GM19351 (cell line): ENCODE measurements around the gene FKBP1A.

Experiments used
- ATAC-seq: cut with Tn5 transposase; IDR thresholded peaks from one replicate; pipeline ENCODE4 v1.9.1; 2021; ENCODE audit warnings: mild to moderate bottlenecking, moderate library complexity; ENCODE audit not compliant: unreplicated experiment

Gene FKBP1A

GRCh38 chr20:1388741-1389483 lies 3.9 kb downstream of the FKBP1A start:
- ATAC-seq = no peak

DNA sequence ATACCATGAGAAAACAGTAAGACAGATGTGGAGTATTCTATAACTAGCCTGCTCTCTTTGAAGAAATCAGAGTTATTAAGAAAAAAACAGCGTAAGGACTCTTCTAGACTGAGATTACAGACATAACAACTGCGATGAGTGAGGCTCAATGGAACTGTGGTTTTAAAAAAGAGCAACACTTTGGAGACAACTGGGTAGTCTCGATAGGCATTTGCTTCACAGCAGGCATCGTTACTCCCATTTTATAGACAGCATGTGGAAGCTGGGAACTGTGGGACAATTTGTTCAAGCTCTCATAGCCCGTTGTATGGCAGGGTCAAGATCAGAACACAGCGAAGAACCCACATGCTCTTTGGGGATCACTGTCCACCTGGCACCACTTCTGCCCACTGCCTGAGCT lies 4.6 kb downstream of the FKBP1A start:
- ATAC-seq = no peak

DNA sequence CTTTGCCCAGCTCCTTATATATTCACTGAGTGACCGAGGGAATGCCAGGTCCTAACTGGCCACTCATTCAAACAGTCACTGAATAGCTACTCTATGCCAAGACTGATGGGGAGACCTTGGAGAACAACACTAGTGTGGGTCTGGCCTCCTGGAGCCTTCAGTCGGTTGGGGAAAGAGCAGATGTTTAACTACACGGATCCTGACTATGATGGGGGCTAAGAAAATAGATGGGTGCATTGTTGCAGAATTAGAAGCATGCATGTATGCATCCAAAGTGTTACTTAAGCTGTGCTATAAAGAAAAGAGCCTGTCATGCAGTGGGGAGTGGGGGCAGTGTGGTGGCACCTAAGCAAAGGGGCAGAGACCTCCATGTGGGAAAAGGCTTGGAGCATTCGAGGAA lies 6.5 kb downstream of the FKBP1A start:
- ATAC-seq = no peak

DNA sequence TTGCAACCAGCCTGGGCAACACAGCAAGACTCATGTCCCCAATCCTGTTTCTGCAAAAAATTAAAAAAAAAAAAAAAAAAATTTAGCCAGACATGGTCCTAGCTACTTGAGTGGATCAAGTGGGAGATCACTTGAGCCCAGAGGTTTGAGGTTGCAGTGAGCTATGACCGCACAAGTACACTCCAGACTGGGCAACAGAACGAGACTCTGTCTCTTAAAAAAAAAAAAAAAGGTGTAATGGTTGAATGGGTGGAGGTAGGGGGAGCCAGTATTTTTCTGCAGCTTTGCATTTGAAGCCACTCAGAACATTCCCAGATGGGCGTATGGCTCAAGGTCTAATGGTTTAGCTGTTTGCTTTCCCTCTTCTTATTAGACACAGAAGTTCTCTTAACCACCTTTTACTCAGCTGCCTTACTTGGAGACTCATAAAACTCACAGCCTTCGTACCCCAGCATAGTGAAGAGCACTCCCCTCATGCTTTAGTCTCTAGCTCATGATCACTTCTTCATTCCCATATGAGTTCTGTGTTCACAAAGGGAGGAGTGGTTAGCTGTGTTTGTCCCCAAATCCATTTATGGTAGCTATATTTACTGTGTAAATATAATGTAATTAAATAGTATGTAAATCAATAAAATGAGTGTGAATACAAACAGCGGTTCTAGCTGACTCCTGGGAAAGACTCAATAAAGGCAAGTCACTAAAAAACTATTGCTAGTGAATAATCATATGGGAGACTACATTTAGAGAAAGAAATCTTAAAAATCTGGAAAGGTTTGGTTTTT lies 9.0 kb downstream of the FKBP1A start:
- ATAC-seq = no peak

DNA sequence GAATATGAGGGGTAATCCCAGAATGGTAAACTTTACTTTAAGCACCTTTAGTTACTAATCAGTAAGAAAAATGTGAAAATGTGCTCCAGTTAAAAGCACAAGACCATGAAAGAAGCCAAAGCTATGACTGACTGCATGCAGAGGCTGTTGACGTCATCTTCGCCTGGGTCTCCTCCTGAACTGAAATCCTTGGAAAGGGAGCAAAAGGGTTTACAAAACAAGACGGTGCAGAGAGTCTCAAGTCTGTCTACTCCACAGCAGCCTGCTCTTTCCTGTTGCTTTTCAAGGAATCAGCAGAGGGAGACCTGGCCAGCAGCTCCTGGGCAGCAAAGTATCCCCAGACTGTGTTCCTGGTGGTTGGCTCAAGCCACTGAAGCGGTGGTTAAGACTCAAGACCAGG lies 10.2 kb downstream of the FKBP1A start:
- ATAC-seq = no peak

DNA sequence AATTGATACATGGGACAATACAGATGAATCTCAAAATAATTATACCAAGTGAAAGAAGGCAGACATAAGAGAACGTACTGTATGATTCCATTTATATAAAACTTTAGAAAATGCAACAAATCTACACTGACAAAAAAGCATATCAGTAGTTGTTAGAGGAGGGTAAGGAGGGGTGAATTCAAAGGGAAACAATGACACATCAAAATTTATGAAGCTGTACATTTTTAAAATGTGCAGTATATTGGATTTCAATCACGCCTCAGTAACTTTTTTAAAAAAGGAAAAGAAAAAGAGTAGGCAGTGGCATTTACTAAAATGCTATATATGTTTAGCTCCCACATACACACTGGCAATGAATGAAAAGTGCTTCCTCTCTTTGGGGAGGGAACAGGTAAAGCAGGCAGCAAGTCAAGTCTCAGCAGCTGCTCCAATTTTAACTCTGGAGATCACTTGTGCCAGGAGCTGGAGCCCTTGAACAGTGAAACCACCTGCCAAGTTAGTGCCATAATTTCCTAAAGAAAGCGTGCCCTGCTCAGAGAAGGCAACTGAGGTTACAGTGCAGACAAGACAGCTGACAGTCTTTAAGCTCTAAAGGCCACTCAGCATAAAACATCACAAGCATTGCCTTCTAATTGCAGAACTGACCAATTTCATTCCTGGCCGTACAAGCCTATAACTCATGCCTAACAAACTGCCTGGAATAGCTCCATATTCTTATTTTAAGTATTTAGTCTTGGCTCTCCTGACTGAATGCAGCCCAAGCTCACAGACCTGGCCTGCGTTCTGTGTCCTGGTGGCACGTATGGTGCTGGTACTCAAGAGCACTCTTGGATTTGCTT lies 10.9 kb downstream of the FKBP1A start:
- no peak for ATAC-seq

- ATAC-seq = no peak
Observed at GRCh38 chr20:1378735-1379125, 14.1 kb downstream of the FKBP1A start.

- ATAC-seq = no peak
Observed at GRCh38 chr20:1377984-1378734, 14.7 kb downstream of the FKBP1A start.

DNA sequence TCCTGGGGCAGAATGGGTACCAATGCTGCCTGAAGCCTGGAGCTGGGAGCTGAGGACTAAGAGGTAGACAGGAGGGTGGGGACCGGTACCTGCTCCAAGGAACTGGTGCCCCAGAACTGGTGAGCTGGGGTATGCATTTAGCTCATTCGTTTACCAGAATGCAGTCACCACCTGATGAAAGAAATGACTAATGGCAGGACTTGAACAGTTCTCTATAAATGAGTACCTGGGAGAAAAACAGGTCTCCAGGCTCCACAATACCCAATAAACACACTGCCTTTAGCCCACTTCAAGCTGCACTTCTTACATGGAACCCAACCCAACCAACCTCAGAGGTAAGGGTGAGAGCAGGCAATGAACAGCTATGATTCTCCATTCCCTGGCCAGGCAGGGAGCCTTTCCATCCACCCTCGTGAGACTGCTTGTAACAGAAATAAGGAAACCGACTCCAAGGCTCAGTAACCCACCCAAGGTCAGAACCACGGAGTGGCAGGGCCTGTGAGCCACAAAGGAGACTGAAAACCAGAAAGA lies 15.4 kb downstream of the FKBP1A start:
- ATAC-seq = no peak

DNA sequence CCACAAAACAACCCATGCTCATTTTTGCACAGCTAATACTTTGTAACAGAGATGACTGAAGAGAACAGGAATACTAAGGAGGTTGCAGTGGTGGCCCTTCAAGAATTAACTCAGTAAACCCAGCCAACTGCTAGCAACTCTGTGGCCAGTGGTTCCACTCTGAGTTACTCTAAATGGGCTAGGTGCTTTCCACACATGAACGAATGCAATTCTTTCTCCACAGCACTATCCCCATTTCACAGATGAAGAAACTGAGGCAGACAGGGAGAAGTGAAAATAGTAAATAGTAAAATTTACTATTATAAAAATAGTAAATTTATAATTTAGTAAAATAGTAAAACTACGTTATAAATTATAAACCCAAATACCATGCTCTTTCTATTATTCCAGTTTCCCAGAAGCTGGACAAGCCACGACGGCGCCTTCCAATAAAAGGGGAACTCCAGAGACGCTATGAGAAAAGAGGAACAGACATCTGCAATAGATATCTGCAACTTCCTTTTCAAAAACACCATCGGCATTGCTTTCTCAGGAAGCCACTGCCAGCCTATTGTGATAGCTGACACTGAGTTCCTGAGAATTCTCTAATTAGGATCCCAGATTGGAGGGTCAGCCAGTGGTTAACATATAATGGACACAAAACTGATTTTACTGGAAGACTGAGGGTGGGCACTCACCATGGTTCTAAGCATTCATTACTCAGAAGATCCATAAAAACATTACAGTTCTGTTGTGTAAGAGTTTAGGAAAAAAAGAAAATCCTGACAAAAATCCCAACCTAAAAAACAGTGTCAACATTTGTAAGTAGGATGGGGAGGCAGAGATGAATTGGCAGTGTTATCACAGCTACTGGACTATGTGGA lies 16.2 kb downstream of the FKBP1A start:
- no peak for ATAC-seq

DNA sequence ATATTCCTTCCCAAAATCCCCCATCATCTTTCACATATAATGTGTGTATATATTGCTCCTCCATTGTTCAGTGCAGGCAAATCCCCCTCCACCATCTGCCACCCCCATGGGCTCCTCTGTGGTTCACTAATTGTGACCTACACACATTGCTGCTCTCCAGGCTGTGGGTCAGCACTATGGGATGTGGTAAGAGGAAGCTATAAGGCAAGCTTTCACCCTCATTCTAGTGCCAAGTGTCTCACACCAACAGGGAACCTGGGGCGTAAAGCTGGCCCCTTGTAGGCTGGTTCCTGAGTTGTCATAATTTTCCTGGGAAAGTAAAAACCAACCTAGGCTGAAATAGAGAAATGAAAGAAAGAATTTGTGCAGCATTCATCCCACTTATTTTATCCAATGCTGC lies 16.8 kb downstream of the FKBP1A start:
- ATAC-seq = no peak

GRCh38 chr20:1375515-1375914 lies 17.3 kb downstream of the FKBP1A start:
- ATAC-seq = no peak

DNA sequence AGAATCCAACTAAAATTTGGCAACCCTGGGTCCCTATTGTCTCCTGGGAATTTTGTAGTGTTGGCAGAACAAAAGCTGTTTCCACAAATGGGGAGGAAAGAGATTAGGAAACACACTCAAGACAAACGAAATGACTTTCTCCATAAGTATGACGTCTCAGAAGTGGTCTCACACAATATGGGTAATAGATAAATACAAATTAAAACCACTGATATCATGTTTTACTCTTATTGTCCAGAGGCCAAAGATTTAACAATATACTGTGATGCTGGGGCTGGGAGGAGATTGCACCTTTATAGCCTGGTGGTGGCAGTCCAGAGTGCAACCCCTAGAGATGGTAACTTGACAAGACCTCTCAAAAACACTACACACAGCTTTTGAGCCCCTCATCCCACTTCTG lies 18.6 kb downstream of the FKBP1A start:
- ATAC-seq = no peak

DNA sequence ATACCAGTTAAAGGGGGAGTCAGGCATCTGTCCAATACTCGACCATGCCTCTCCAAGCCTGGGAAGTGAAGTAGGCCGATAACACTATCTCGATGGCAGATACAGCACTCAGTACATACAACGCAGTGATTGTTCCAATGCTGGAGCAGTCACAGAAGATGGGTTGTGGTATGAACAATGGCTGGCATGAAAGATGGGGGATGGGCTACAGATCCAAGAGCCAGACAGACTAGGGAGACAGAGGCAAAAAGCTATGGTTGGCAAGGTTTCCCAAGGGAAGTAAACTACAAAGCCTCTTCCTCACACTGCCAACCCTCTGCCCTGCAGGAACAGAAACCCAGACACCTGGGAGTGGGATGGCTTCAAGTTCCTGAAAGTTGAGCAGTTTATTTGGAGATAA lies 19.2 kb downstream of the FKBP1A start:
- no peak for ATAC-seq

- no peak for ATAC-seq
Observed at GRCh38 chr20:1373036-1373435, 19.8 kb downstream of the FKBP1A start.

DNA sequence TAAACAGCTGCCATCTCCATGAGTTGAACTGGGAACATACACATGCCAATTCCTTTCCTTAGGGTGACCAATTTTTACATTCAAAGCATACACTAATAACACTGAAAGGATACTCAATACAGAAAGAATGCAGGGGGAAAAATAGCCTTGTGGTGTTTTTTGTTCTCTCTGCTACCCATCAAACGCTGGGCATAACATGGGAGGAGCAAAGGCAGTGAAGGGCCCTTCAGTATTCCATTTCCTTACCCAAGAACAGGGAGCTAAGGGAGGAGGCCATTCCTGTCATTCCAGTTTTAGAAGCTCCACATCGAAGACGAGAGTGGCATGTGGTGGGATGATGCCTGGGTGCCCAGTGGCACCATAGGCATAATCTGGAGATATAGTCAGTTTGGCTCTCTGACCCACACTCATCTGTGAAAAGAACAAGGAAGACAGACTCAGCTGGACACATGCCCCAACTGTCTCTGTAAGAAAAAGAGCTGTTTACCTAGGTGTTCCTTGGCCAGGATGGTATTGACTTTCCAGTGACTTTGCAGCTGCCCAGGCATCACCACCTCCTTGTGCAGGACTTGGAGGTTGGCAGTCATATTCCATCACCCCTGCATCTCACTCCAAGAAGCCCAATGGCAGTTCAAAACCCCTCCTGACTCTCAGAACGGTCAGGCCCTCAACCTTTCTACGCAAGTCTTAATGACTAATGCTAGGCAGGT lies 20.9 kb downstream of the FKBP1A start:
- ATAC-seq = no peak

DNA sequence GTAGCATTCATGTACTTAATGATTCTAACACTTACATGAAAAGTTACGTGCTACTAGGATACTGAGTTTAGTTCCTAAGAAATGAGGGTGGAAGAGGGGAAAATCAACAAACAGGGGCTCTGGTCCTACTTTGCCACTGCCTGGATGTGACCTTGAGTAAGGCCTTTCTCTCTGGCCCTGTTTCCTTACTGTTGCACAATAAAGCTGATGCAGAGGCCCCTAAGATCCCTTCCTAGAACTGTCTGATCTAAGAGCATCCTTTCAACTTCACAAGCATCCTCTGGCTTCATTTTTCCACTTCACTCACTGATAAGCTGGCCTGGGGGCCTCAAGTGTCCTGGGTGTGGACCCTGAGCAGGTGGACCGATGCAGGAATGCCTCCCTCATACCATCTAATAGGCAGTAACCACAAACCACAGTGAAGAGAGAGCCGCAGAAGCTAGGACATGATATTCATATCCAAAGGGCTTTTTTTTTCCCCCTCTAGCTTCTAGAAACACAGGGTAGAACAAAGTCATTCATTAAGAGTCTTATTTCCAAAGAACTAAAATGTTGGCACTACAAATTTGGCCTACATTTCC lies 21.6 kb downstream of the FKBP1A start:
- no peak for ATAC-seq

DNA sequence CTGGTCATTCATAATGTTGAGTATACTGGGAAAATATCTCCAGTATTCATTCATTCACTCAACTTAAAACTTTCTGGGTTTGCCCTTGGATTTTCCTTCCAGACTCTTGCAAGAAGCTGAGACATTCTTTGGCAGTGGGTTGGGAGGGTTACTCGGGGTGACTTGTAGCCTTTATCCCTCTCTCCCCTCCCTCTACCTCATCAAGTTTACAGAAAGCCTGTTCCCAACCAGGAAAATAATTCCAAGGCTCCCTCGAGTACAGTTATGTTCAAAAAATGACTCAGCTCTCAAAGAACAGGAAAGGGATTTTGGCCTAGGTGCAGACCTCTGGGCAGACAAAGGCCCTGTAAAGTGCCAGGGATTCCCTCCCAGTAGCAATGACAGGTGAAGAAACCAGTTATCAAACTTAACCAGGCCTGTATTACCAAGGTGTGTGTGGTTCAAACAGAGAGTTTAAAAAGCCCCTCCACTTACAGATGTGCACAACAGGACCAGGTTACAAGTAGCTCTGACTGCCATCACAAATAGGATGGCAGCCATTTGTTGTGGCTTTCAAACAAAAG lies 22.2 kb downstream of the FKBP1A start:
- ATAC-seq = no peak
